ENCODE results near the gene TRIP10.
A peak's percentile ranks its signal among the peaks of the same experiment; 100 is the strongest.

TRIP10 gene

DNA sequence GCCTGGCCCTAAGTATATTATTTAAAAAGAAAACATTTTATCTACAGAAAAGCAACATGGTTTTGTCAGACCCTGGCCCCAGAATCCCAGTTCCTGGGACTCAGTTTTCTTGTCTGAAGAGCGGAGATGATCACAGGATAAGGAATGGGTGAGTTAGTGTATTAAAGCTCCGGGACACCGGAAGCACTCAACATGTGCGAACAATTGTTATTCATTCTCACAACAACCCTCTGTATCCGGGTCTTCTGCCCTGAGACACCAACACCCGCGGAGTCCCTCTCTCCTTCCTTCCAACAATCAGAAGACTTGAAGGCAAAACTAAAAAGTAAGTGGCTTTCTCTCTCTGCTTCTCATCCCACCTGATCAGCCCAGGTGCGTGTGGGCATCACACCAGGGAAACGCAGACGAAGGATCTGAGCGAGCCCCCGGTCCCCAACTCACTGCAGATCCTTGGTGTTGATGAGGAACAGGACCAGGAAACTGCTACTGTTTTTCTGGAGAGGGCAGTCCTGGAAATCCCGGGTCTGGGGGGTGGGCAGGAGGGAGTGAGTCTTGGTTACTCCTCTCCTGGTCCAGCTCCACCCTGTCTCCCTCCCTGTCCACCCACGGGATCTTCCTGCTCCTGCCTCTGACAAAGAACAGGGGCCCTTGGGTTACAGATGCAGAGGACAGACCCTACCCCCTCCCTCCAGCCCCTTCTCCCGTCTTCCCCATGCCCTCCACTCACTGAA, 4.1 kb upstream of the TRIP10 start:
- H3K4me3 ChIP-seq (ENCODE audit: low read length): no peak overlapping the region
- H3K27ac ChIP-seq (ENCODE audit: low read depth, low read length): peak overlapping the region; percentile 99
- peaks cover 4% of the 10 kb centered on the region for H3K36me3 ChIP-seq (ENCODE audit: control insufficient read depth, insufficient read depth, low read length)
- peaks cover 27% of the 10 kb centered on the region for H3K4me1 ChIP-seq (ENCODE audit: control insufficient read depth, insufficient read depth, low read length)
- H3K27me3 ChIP-seq (ENCODE audit: control insufficient read depth, insufficient read depth, low read length): no peaks in the 10 kb centered on the region
- H3K9ac ChIP-seq (ENCODE audit: low read length): no peak overlapping the region

DNA sequence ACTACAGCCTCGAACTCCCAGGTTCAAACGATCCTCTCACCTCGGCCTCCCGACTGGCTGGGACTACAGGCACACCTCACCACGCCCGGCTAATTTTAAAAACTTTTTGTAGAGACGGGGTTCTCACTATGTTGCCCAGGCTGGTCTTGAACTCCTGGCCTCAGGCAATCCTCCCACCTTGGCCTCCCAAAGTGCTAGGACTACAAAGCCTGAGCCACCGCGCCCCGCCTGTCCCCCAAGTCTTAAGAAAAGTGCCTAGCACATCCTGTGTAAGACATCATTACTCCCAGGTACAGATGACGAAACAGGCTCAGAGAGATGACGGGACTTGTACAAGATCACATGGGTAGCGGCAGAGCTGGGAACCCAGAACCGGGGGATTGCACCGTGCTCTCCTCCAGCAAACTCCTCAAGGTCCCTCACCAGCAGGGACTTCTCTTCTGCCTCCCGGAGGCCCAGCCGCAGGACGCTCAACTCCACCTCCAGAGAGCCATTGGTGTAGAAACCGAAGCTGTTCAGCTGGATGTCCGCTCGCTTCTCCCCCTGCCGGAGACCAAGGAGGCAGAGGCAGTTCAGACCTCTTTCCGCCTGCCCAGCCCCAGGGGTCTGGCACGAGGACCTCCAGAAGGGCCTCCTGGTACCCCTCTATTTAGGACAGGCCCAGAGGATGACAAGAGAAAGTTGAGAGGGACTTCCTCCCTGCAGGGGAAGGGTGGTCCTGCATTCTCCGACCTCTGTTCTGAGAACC, 3.1 kb upstream of the TRIP10 start:
- Histone ChIP-seq H3K9ac (ENCODE audit: low read length) (peak overlapping the region; percentile 81), H3K36me3 (ENCODE audit: control insufficient read depth, insufficient read depth, low read length) (peaks cover 4% of the 10 kb centered on the region), H3K27ac (ENCODE audit: low read depth, low read length) (peak overlapping the region; percentile 99), H3K27me3 (ENCODE audit: control insufficient read depth, insufficient read depth, low read length) (no peaks in the 10 kb centered on the region), H3K4me3 (ENCODE audit: low read length) (peak overlapping the region; percentile 74), H3K4me1 (ENCODE audit: control insufficient read depth, insufficient read depth, low read length) (peaks cover 32% of the 10 kb centered on the region)

DNA sequence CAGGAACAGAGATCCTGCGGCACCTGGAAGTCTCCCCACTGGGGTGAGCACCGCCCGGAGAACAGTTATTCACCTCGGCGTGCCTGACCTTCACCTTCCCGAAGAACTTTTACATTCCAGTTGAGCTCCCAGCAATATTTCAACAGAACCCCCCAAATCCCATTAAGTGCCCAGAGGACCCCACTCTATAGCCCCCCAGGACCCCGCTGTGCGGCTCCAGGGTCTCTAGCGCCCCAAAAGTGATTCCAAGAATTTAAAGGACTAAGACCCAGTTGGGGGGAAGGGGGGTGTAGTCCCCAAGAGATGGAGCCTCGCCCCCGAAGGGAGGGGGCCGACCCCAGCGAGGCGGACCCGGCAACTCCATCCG, 2.6 kb upstream of the TRIP10 start:
- H3K9ac ChIP-seq (ENCODE audit: low read length): peak overlapping the region; percentile 56
- peak overlapping the region; percentile 74 for H3K4me3 ChIP-seq (ENCODE audit: low read length)
- H3K36me3 ChIP-seq (ENCODE audit: control insufficient read depth, insufficient read depth, low read length): peaks cover 4% of the 10 kb centered on the region
- peak overlapping the region; percentile 99 for H3K27ac ChIP-seq (ENCODE audit: low read depth, low read length)
- H3K27me3 ChIP-seq (ENCODE audit: control insufficient read depth, insufficient read depth, low read length): no peaks in the 10 kb centered on the region
- peaks cover 32% of the 10 kb centered on the region for H3K4me1 ChIP-seq (ENCODE audit: control insufficient read depth, insufficient read depth, low read length)

DNA sequence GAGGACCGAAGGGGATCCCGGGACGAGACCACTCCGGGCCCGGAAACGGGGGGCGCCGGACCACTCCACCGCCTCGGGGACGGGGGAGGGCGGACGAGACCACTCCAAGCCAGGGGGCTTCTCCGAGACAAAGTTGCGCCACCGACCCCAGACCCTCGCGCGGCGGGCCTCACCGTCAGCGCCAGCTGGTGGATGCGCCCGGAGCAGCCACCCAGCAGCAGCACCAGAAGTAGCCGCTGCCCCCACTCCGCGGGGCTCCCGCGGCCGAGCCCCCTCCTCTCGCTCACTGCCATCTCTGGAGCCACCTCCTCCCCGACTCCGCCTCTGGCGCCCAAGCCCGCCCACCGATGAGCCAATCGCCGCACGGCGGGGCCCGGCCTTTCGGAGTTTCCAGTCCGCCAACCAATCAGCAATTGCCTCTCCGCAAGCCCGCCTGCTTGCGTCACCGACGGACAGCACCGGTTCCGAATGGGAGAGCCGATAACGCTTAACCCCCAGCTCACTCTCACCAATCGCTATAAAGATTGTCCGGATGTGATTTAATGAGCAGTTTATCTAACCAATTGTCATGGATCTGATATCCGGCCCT, 2.1 kb upstream of the TRIP10 start, which contains the start of gene GPR108:
Gene GPR108 (minus strand): TSS at position 297 of the 589 bp plus-strand sequence. CDS start 4 bp downstream, at position 293.
- Histone ChIP-seq H3K36me3 (ENCODE audit: control insufficient read depth, insufficient read depth, low read length) (peaks cover 4% of the 10 kb centered on the region), H3K9ac (ENCODE audit: low read length) (peak within 1 kb of the TSS; percentile 81), H3K4me1 (ENCODE audit: control insufficient read depth, insufficient read depth, low read length) (peaks cover 32% of the 10 kb centered on the region), H3K4me3 (ENCODE audit: low read length) (peak within 1 kb of the TSS; percentile 74), H3K27me3 (ENCODE audit: control insufficient read depth, insufficient read depth, low read length) (no peaks in the 10 kb centered on the region), H3K27ac (ENCODE audit: low read depth, low read length) (peak within 1 kb of the TSS; percentile 99)

- Histone ChIP-seq H3K27ac (ENCODE audit: low read depth, low read length) (peak overlapping the region; percentile 82), H3K9ac (ENCODE audit: low read length) (peak overlapping the region; percentile 18), H3K27me3 (ENCODE audit: control insufficient read depth, insufficient read depth, low read length) (no peaks in the 10 kb centered on the region)
Measured at GRCh38 chr19:6737873-6738786, 1.4 kb upstream of the TRIP10 start.

DNA sequence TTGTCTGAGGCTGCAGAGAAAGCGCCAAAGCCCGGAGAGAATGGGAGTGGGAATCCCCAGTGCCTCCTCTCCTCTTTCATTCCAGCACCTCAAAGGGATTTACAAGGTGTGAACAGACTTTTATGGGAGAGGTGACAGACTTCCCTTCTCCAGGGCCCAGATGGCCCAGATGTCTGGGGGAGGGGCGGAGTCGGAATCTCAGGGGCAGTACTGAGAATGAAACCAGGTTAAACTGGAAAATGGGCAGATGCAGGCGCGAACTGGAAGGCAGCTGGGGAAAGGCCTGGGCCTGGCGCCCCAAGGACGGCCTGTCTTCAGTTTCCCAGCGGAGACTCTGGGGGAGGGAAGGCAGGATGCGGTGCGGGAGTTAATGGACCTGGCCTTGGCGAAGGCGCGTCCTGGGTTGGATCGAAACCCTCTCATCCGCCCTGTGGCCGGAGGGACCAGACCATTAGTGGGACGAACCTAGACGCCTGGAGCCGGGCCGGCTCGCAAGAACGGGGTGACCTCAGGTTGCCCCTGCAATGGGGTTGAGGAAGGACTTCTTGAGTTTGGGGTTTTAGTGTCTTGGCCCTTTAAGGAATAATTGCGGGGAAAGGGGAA, 592 bp upstream of the TRIP10 start:
- peak overlapping the region; percentile 82 for H3K27ac ChIP-seq (ENCODE audit: low read depth, low read length)
- peaks cover 33% of the 10 kb centered on the region for H3K4me1 ChIP-seq (ENCODE audit: control insufficient read depth, insufficient read depth, low read length)
- H3K36me3 ChIP-seq (ENCODE audit: control insufficient read depth, insufficient read depth, low read length): peaks cover 2% of the 10 kb centered on the region
- peak overlapping the region; percentile 57 for H3K9ac ChIP-seq (ENCODE audit: low read length)
- no peaks in the 10 kb centered on the region for H3K27me3 ChIP-seq (ENCODE audit: control insufficient read depth, insufficient read depth, low read length)
- peak overlapping the region; percentile 64 for H3K4me3 ChIP-seq (ENCODE audit: low read length)

More at GRCh38 chr19:6737873-6738786, 1.4 kb upstream of the TRIP10 start:
- peaks cover 32% of the 10 kb centered on the region for H3K4me1 ChIP-seq (ENCODE audit: control insufficient read depth, insufficient read depth, low read length)
- H3K36me3 ChIP-seq (ENCODE audit: control insufficient read depth, insufficient read depth, low read length): peaks cover 2% of the 10 kb centered on the region
- peak overlapping the region; percentile 64 for H3K4me3 ChIP-seq (ENCODE audit: low read length)

DNA sequence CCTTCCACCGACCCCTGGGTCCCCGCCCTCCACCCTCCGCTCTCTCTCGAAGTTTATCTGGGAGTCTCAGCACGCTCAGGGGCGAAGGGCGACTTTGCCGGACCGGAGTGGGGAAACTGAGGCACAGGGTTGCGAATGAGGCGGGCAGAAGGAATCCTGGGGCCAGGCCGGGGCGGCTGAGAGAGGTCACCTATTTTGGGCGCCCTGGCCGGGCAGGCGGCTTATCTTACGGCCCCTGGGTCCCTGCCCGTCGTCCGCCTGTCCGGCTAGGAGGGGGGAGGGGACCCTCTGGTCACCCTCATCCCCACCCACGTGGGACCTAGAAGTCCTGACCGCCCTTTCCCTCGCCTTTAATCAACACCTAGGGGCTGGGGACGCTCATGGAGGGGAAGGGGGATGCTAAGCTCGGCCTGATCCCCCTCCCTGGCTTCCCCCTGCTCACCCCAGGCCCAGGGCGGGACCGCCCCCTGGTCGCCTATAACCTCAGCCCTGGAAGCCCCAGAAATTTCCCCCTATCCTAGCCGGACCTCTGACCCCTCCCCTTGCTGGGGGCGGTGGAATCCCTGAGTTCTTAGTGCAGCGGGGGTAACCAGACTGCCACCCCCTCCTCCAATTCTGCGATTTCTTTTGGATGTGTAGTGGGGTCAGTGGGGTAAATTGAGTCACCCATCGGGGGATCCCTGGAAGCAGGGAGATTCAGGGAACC, 556 bp downstream of the TRIP10 start:
- Histone ChIP-seq H3K4me3 (ENCODE audit: low read length) (peak overlapping the region; percentile 73), H3K36me3 (ENCODE audit: control insufficient read depth, insufficient read depth, low read length) (peaks cover 2% of the 10 kb centered on the region), H3K27me3 (ENCODE audit: control insufficient read depth, insufficient read depth, low read length) (no peaks in the 10 kb centered on the region), H3K4me1 (ENCODE audit: control insufficient read depth, insufficient read depth, low read length) (peaks cover 42% of the 10 kb centered on the region), H3K27ac (ENCODE audit: low read depth, low read length) (peak overlapping the region; percentile 84), H3K9ac (ENCODE audit: low read length) (peak overlapping the region; percentile 85)

GRCh38 chr19:6740589-6741343, 1.3 kb downstream of the TRIP10 start:
- Histone ChIP-seq H3K4me1 (ENCODE audit: control insufficient read depth, insufficient read depth, low read length) (peaks cover 42% of the 10 kb centered on the region), H3K36me3 (ENCODE audit: control insufficient read depth, insufficient read depth, low read length) (peaks cover 2% of the 10 kb centered on the region), H3K9ac (ENCODE audit: low read length) (peak overlapping the region; percentile 85), H3K4me3 (ENCODE audit: low read length) (peak overlapping the region; percentile 73), H3K27me3 (ENCODE audit: control insufficient read depth, insufficient read depth, low read length) (no peaks in the 10 kb centered on the region), H3K27ac (ENCODE audit: low read depth, low read length) (peak overlapping the region; percentile 84)

DNA sequence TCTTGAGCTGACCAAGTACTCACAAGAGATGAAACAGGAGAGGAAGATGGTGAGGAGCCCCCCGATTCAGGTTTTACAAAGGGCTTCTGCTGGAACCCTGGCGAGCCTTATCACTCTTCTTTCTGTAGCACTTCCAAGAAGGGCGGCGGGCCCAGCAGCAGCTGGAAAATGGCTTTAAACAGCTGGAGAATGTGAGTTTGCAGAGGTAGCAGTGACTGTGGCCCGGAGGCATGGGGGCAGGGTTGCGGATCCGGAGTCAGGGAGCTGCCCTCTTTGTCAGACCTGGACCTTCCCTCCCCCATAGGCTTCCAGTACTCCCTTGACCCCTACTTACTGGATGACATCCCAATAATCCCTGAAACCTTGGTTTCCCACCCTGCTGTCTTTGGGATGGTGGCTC, 3.6 kb downstream of the TRIP10 start:
- H3K4me3 ChIP-seq (ENCODE audit: low read length): no peak overlapping the region
- H3K4me1 ChIP-seq (ENCODE audit: control insufficient read depth, insufficient read depth, low read length): peaks cover 31% of the 10 kb centered on the region
- no peak overlapping the region for H3K9ac ChIP-seq (ENCODE audit: low read length)
- peaks cover 6% of the 10 kb centered on the region for H3K36me3 ChIP-seq (ENCODE audit: control insufficient read depth, insufficient read depth, low read length)
- no peaks in the 10 kb centered on the region for H3K27me3 ChIP-seq (ENCODE audit: control insufficient read depth, insufficient read depth, low read length)
- no peak overlapping the region for H3K27ac ChIP-seq (ENCODE audit: low read depth, low read length)

GRCh38 chr19:6743714-6744380, 4.4 kb downstream of the TRIP10 start:
- H3K36me3 ChIP-seq (ENCODE audit: control insufficient read depth, insufficient read depth, low read length): peaks cover 6% of the 10 kb centered on the region
- peak overlapping the region; percentile 84 for H3K27ac ChIP-seq (ENCODE audit: low read depth, low read length)
- peaks cover 23% of the 10 kb centered on the region for H3K4me1 ChIP-seq (ENCODE audit: control insufficient read depth, insufficient read depth, low read length)
- H3K27me3 ChIP-seq (ENCODE audit: control insufficient read depth, insufficient read depth, low read length): no peaks in the 10 kb centered on the region
- no peak overlapping the region for H3K4me3 ChIP-seq (ENCODE audit: low read length)
- H3K9ac ChIP-seq (ENCODE audit: low read length): no peak overlapping the region
